ENCODE data around the gene TNFRSF13B. TPM values are rescaled to one million over a fixed set of nuclear protein-coding genes. Genes with fewer than 3 reads are reported as not detected.
A peak's percentile ranks its signal among the peaks of the same experiment; 100 is the strongest.
"Not testable (repeated sequence)": the region's sequence is repeated elsewhere in the genome, so short reads cannot be mapped to it uniquely, and the experiment has no call there.

Gene TNFRSF13B
- total RNA-seq, 1 experiment from 2014 or later = not detected

DNA sequence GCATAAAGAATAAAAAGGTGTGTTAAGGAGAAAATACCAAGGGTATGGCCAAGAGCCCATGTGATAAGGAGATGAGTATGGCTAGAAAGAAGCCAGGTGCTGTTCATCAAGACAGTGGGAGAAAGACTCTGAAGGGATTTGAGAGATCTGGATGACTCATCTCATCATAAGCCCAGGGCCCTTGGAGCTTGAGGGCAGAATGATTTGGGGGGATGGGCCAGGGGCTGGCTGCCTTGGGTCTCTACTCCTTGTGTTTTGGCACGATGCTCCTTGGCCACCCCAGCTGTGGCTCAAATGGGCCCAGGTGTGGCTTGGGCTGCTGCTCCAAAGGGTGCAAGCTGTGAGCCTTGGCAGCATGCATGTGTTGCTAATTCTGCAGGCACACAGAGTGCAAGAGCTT is 14.5 kb upstream of the TNFRSF13B start:
- Histone ChIP-seq H3K4me3 (no peak overlapping the region), H3K27ac (no peak overlapping the region), H3K9me3 (replicated peaks) (no peaks in the 10 kb centered on the region), H3K4me1 (replicated peaks) (peaks cover 30% of the 10 kb centered on the region), H3K36me3 (no peaks in the 10 kb centered on the region), H3K27me3 (replicated peaks) (no peaks in the 10 kb centered on the region)
- no peak for DNase-seq (ENCODE audit: low read depth in 1 of 2, low spot score in 2 of 2)

DNA sequence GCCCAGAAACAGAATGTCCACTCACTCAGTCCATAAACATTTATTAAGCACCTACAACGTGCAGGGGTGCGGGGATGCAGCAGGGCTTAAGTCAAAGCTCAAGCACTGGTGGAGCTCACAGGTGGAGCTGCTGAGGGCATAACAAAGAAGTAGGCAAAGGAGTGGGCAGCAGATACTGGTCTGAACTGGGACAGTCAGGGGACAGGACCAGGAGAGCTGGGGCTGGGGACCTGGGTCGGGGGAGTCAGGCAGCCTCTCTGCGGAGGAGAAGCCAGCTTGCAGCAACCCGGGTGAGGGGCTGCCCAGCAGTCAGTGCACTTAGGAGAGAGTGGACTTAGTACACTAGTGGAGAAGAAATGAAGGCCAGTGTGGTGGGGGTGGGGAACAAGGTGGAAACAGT is 10.0 kb upstream of the TNFRSF13B start:
- Histone ChIP-seq H3K9me3 (replicated peaks) (no peaks in the 10 kb centered on the region), H3K36me3 (no peaks in the 10 kb centered on the region)
- no peak for DNase-seq (ENCODE audit: low read depth in 1 of 2, low spot score in 2 of 2)

GRCh38 chr17:16980813-16981731 is 9.2 kb upstream of the TNFRSF13B start:
- no peaks in the 10 kb centered on the region for H3K9me3 ChIP-seq (replicated peaks)
- no peaks in the 10 kb centered on the region for H3K36me3 ChIP-seq
- no peak for DNase-seq (ENCODE audit: low read depth in 1 of 2, low spot score in 2 of 2)
- peaks cover 23% of the 10 kb centered on the region for H3K4me1 ChIP-seq (replicated peaks)
- H3K27me3 ChIP-seq (replicated peaks) = no peaks in the 10 kb centered on the region
- no peak overlapping the region for H3K27ac ChIP-seq
- H3K4me3 ChIP-seq = no peak overlapping the region

More for the DNA sequence above, 10.0 kb upstream of the TNFRSF13B start:
- Histone ChIP-seq H3K4me1 (replicated peaks) (peaks cover 25% of the 10 kb centered on the region), H3K27me3 (replicated peaks) (no peaks in the 10 kb centered on the region), H3K4me3 (no peak overlapping the region), H3K27ac (no peak overlapping the region)

- H3K27ac ChIP-seq = no peak overlapping the region
- H3K9me3 ChIP-seq (replicated peaks) = no peaks in the 10 kb centered on the region
- H3K27me3 ChIP-seq (replicated peaks) = no peaks in the 10 kb centered on the region
- DNase-seq (ENCODE audit: low read depth in 1 of 2, low spot score in 2 of 2) = no peak
- H3K4me1 ChIP-seq (replicated peaks) = peaks cover 24% of the 10 kb centered on the region
- H3K36me3 ChIP-seq = no peaks in the 10 kb centered on the region
- H3K4me3 ChIP-seq = no peak overlapping the region
Observed at GRCh38 chr17:16980061-16980460, 8.1 kb upstream of the TNFRSF13B start.

DNA sequence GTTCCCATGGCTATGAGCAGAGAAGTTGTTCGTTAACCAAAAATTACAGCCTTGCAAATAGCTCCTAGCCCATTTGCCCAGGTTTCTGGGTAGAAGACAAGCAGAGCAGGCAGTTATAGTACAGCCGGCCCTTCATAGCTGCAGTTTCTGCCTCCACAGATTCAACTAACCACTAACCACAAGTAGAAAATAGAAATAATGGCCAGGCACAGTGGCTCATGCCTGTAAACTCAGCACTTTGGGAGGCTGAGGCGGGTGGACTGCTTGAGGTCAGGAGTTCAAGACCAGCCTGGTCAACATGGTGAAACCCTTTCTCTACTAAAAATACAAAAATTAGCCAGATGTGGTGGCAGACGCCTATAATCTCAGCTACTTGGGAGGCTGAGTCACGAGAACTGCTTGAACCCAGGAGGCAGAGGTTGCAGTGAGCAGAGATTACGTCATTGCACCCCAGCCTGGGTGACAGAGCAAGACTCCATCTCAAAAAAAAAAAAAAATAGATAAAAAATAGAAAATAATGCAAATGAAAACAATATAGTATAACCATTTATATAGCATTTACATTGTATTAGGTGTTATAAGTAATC is 7.4 kb upstream of the TNFRSF13B start:
- DNase-seq (ENCODE audit: low read depth in 1 of 2, low spot score in 2 of 2); H3K36me3 ChIP-seq; H3K27ac ChIP-seq; H3K9me3 ChIP-seq (replicated peaks); H3K4me3 ChIP-seq; H3K27me3 ChIP-seq (replicated peaks): not testable (repeated sequence)
- peaks cover 24% of the 10 kb centered on the region for H3K4me1 ChIP-seq (replicated peaks)

GRCh38 chr17:16977932-16978331 is 6.0 kb upstream of the TNFRSF13B start:
- DNase-seq (ENCODE audit: low read depth in 1 of 2, low spot score in 2 of 2) = peak in 1 of 2 experiments; percentile 19
- Histone ChIP-seq H3K9me3 (replicated peaks) (no peaks in the 10 kb centered on the region), H3K27me3 (replicated peaks) (no peaks in the 10 kb centered on the region), H3K36me3 (no peaks in the 10 kb centered on the region), H3K27ac (no peak overlapping the region), H3K4me3 (no peak overlapping the region), H3K4me1 (replicated peaks) (peaks cover 24% of the 10 kb centered on the region)

GRCh38 chr17:16976725-16977550 is 5.0 kb upstream of the TNFRSF13B start:
- Histone ChIP-seq H3K36me3 (no peaks in the 10 kb centered on the region), H3K9me3 (replicated peaks) (no peaks in the 10 kb centered on the region), H3K27me3 (replicated peaks) (no peaks in the 10 kb centered on the region), H3K4me3 (no peak overlapping the region), H3K4me1 (replicated peaks) (peaks cover 24% of the 10 kb centered on the region), H3K27ac (no peak overlapping the region)
- no peak for DNase-seq (ENCODE audit: low read depth in 1 of 2, low spot score in 2 of 2)

GRCh38 chr17:16975744-16976625 is 4.1 kb upstream of the TNFRSF13B start:
- Histone ChIP-seq H3K36me3 (no peaks in the 10 kb centered on the region), H3K4me1 (replicated peaks) (peaks cover 24% of the 10 kb centered on the region), H3K9me3 (replicated peaks) (no peaks in the 10 kb centered on the region), H3K27ac (no peak overlapping the region), H3K27me3 (replicated peaks) (no peaks in the 10 kb centered on the region), H3K4me3 (no peak overlapping the region)
- DNase-seq (ENCODE audit: low read depth in 1 of 2, low spot score in 2 of 2) = no peak

- H3K36me3 ChIP-seq = no peaks in the 10 kb centered on the region
- no peaks in the 10 kb centered on the region for H3K27me3 ChIP-seq (replicated peaks)
- no peak overlapping the region for H3K27ac ChIP-seq
- H3K4me1 ChIP-seq (replicated peaks) = peaks cover 23% of the 10 kb centered on the region
- H3K9me3 ChIP-seq (replicated peaks) = no peaks in the 10 kb centered on the region
- no peak overlapping the region for H3K4me3 ChIP-seq
- DNase-seq (ENCODE audit: low read depth in 1 of 2, low spot score in 2 of 2) = no peak
Observed at GRCh38 chr17:16975277-16975651, 3.3 kb upstream of the TNFRSF13B start.

DNA sequence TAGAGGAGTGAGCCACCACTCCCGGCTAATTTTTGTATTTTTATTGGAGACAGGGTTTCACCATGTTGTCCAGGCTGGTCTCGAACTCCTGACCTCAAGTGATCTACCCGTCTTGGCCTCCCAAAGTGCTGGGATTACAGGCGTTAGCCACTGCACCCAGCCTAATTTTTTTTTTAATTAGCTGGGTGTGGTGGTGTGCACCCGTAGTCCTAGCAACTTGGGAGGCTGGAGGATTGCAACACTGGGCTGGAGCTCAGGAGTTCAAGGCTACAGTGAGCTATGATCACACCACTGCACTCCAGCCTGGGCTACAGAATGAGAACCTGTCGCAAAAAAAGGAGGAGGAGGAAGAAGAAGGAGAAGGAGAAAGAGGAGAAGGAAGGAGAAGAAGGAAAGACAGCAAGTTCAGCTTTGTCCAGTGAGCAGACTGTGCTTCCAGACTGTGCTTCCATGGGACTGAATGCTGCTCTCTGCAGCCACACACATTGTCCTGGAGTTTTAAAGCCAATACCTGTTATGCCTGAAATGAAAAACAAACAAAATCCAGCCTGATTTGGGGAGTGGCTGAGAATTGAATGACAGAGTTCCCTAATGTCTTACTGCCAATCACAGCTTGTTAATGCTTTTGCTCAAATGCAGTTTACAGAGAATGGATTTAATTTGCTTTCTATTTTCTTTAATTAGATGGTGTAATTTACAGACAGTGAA is 2.8 kb upstream of the TNFRSF13B start:
- no peak overlapping the region for H3K27ac ChIP-seq
- peaks cover 21% of the 10 kb centered on the region for H3K4me1 ChIP-seq (replicated peaks)
- H3K4me3 ChIP-seq = no peak overlapping the region
- no peaks in the 10 kb centered on the region for H3K27me3 ChIP-seq (replicated peaks)
- H3K36me3 ChIP-seq = no peaks in the 10 kb centered on the region
- DNase-seq (ENCODE audit: low read depth in 1 of 2, low spot score in 2 of 2) = no peak
- H3K9me3 ChIP-seq (replicated peaks) = no peaks in the 10 kb centered on the region

DNA sequence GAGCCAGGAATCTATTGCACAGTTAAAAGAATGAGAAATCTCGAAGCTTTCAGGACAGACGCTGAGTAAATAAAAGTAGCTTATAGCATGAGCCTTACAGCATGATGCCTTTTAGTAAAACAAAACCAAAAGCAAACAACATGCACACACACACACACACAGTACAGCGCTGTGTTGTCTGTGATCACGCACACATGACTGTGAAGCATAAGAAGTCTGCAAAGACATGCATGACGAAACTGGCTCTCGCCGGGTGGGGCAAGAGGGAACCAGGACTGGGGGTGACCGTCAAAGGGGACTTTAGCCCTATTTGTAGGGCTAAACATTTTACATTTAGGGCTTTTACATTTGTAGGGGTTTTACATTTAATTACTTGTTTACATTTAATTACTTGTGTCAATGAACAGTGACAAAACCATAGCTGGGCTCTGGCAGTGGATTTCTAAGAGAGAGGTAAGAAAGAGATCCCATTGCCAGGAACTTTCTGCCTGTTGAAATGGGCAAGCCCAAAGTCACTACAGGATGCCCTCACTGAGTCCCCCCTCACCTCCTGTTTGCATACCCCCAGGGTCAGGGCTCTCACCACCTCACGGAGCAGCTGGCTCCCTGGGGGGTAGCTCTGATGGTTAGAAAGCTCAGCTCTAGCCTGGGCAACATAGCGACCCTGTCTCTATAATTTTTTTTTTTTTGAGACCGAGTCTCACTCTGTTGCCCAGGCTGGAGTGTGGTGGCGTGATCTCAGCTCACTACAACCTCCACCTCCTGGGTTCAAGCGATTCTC is 2.0 kb upstream of the TNFRSF13B start:
- DNase-seq (ENCODE audit: low read depth in 1 of 2, low spot score in 2 of 2) = no peak
- Histone ChIP-seq H3K4me1 (replicated peaks) (peaks cover 21% of the 10 kb centered on the region), H3K36me3 (no peaks in the 10 kb centered on the region), H3K27ac (no peak overlapping the region), H3K9me3 (replicated peaks) (no peaks in the 10 kb centered on the region), H3K4me3 (no peak overlapping the region), H3K27me3 (replicated peaks) (no peaks in the 10 kb centered on the region)

- not testable (repeated sequence) for H3K27ac ChIP-seq; H3K4me3 ChIP-seq; H3K36me3 ChIP-seq; H3K9me3 ChIP-seq (replicated peaks); DNase-seq (ENCODE audit: low read depth in 1 of 2, low spot score in 2 of 2); H3K27me3 ChIP-seq (replicated peaks)
- peaks cover 17% of the 10 kb centered on the region for H3K4me1 ChIP-seq (replicated peaks)
Observed at GRCh38 chr17:16973043-16973442, 1.1 kb upstream of the TNFRSF13B start.
